Non-pigmented ciliary epithelial cell (primary cell): ENCODE results near the gene LINGO1.

Source experiments
- DNase-seq: peaks from one replicate; pipeline ENCODE4 v3.0.0-alpha.2; 2010; ENCODE audit warnings: low read depth

LINGO1 gene

GRCh38 chr15:77633134-77633912, 611 bp upstream of the LINGO1 start:
- peak; percentile 31 for DNase-seq

GRCh38 chr15:77631745-77632533, 773 bp downstream of the LINGO1 start:
- DNase-seq = no peak

GRCh38 chr15:77630956-77631744, 1.6 kb downstream of the LINGO1 start:
- DNase-seq = no peak

GRCh38 chr15:77630056-77630455, 2.7 kb downstream of the LINGO1 start:
- no peak for DNase-seq

GRCh38 chr15:77629070-77630030, 3.4 kb downstream of the LINGO1 start:
- no peak for DNase-seq

- DNase-seq = no peak
Observed at GRCh38 chr15:77628010-77628409, 4.7 kb downstream of the LINGO1 start.

- no peak for DNase-seq
Observed at GRCh38 chr15:77627581-77627980, 5.1 kb downstream of the LINGO1 start.

GRCh38 chr15:77627067-77627466, 5.6 kb downstream of the LINGO1 start:
- DNase-seq = no peak

GRCh38 chr15:77626002-77626401, 6.7 kb downstream of the LINGO1 start:
- DNase-seq = no peak

- no peak for DNase-seq
Observed at GRCh38 chr15:77625376-77625775, 7.3 kb downstream of the LINGO1 start.

GRCh38 chr15:77624868-77625267, 7.8 kb downstream of the LINGO1 start:
- DNase-seq = no peak

GRCh38 chr15:77623755-77624524, 8.8 kb downstream of the LINGO1 start:
- DNase-seq = no peak

- no peak for DNase-seq
Observed at GRCh38 chr15:77622934-77623754, 9.6 kb downstream of the LINGO1 start.

GRCh38 chr15:77622209-77622933, 10.3 kb downstream of the LINGO1 start:
- DNase-seq = no peak

- no peak for DNase-seq
Observed at GRCh38 chr15:77621847-77622208, 10.9 kb downstream of the LINGO1 start.

GRCh38 chr15:77620960-77621647, 11.6 kb downstream of the LINGO1 start:
- no peak for DNase-seq

GRCh38 chr15:77620297-77620696, 12.4 kb downstream of the LINGO1 start:
- no peak for DNase-seq

- DNase-seq = no peak
Observed at GRCh38 chr15:77619883-77620282, 12.8 kb downstream of the LINGO1 start.
